IMR-90 (cell line): ENCODE results near the gene PSMA7. TPM values are rescaled to one million over a fixed set of nuclear protein-coding genes. Genes with fewer than 3 reads are reported as not detected.

Source experiments
- ATAC-seq: fragments of 200-7000 bp; cut with Tn5 transposase; 2 replicates; pipeline ENCODE4 v1.9.1; 2020; ENCODE audit warnings: low read depth, mild to moderate bottlenecking, moderate library complexity
- BruUV-seq: library from RNA; stranded (reverse); fragments of 400-500 nt; replicated peaks from 2 replicates; lab custom pipeline; 2021; lab: Mats Ljungman, UMichigan
- CTCF ChIA-PET: fragments of 300-600 bp; formaldehyde crosslinking; extraction: SDS; loops from one replicate; lab custom pipeline; 2021; ENCODE audit warnings: antibody characterized with exemption; lab: Yijun Ruan, JAX
- POLR2A ChIA-PET: fragments of 300-600 bp; sonication (Branson Sonifier 250); formaldehyde crosslinking; loops from one replicate; lab custom pipeline; 2022; ENCODE audit warnings: antibody characterized with exemption; ENCODE audit not compliant: unreplicated experiment; lab: Charles Lee
- DNase-seq: peaks from one replicate; pipeline ENCODE4 v3.0.0; 2013
- H2AFZ ChIP-seq: replicated peaks from 2 replicates; pipeline ENCODE3; 2013; ENCODE audit warnings: low read length, mild to moderate bottlenecking; ENCODE audit not compliant: poor library complexity
- H2AK5ac ChIP-seq: 2 replicates; pipeline ENCODE4 v1.6.1; 2013; ENCODE audit warnings: low read depth, low read length, inconsistent platforms
- H2AK9ac ChIP-seq: replicated peaks from 2 replicates; pipeline ENCODE3; 2013; ENCODE audit warnings: mild to moderate bottlenecking, low read depth, low read length, moderate library complexity; ENCODE audit not compliant: poor library complexity
- H2BK120ac ChIP-seq: 2 replicates; pipeline ENCODE4 v1.6.1; 2013; ENCODE audit warnings: low read depth, low read length, inconsistent platforms
- H2BK15ac ChIP-seq: 3 replicates; pipeline ENCODE4 v1.6.1; 2013; ENCODE audit warnings: low read depth, low read length, inconsistent platforms
- H2BK20ac ChIP-seq: 2 replicates; pipeline ENCODE4 v1.6.1; 2013; ENCODE audit warnings: low read depth, mild to moderate bottlenecking, inconsistent platforms, low read length, moderate library complexity
- H2BK5ac ChIP-seq: 2 replicates; pipeline ENCODE4 v1.6.1; 2013; ENCODE audit warnings: mild to moderate bottlenecking, low read depth, low read length, inconsistent platforms; ENCODE audit not compliant: poor library complexity, severe bottlenecking
- H3K14ac ChIP-seq: replicated peaks from 2 replicates; pipeline ENCODE4 v1.6.1; 2013; ENCODE audit warnings: low read depth, low read length, inconsistent platforms
- H3K18ac ChIP-seq: 2 replicates; pipeline ENCODE4 v1.6.1; 2013; ENCODE audit warnings: low read depth, low read length, control low read depth
- H3K23ac ChIP-seq: 2 replicates; pipeline ENCODE4 v1.6.1; 2013; ENCODE audit warnings: low read depth, low read length, inconsistent platforms
- H3K27ac ChIP-seq: 2 replicates; pipeline ENCODE4 v1.5.1; 2013; ENCODE audit warnings: mild to moderate bottlenecking, control low read depth, low read length; ENCODE audit not compliant: insufficient read depth
- H3K27me3 ChIP-seq: 2 replicates; pipeline ENCODE4 v1.6.1; 2013; ENCODE audit warnings: low read length; ENCODE audit not compliant: control insufficient read depth, insufficient read depth
- H3K36me3 ChIP-seq: 2 replicates; pipeline ENCODE4 v1.6.1; 2013; ENCODE audit warnings: low read length, mixed read lengths; ENCODE audit not compliant: control insufficient read depth, insufficient read depth
- H3K4ac ChIP-seq: 2 replicates; pipeline ENCODE4 v1.6.1; 2013; ENCODE audit warnings: low read depth, low read length, inconsistent platforms
- H3K4me1 ChIP-seq: 2 replicates; pipeline ENCODE4 v1.6.1; 2013; ENCODE audit warnings: low read length, mixed read lengths; ENCODE audit not compliant: control insufficient read depth, insufficient read depth
- H3K4me2 ChIP-seq: 2 replicates; pipeline ENCODE4 v1.6.1; 2013; ENCODE audit warnings: low read depth, mild to moderate bottlenecking, control low read depth, low read length, moderate library complexity
- H3K4me3 ChIP-seq: 2 replicates; pipeline ENCODE4 v1.5.1; 2013; ENCODE audit warnings: low read depth, mild to moderate bottlenecking, control low read depth, low read length, moderate library complexity; ENCODE audit not compliant: insufficient read depth
- H3K56ac ChIP-seq: 2 replicates; pipeline ENCODE4 v1.6.1; 2013; ENCODE audit warnings: low read length, inconsistent platforms; ENCODE audit not compliant: insufficient read depth; ENCODE audit errors: extremely low read depth
- H3K79me1 ChIP-seq, 2 experiments: 2 replicates each; pipeline ENCODE4 v1.6.1; 2013; ENCODE audit warnings: low read length in 2 of 2, inconsistent platforms in 1 of 2, low read depth in 1 of 2
- H3K9ac ChIP-seq: 2 replicates; pipeline ENCODE4 v1.6.1; 2013; ENCODE audit warnings: low read depth, low read length, control low read depth
- H3K9me1 ChIP-seq: 2 replicates; pipeline ENCODE4 v1.6.1; 2013; ENCODE audit warnings: low read length, inconsistent platforms; ENCODE audit not compliant: insufficient read depth
- H3K9me3 ChIP-seq: 2 replicates; pipeline ENCODE4 v1.6.1; 2013; ENCODE audit warnings: low read length; ENCODE audit not compliant: control insufficient read depth, insufficient read depth
- H4K20me1 ChIP-seq: 2 replicates; pipeline ENCODE4 v1.6.1; 2013; ENCODE audit warnings: low read length, inconsistent platforms; ENCODE audit not compliant: insufficient read depth
- H4K5ac ChIP-seq: 2 replicates; pipeline ENCODE4 v1.6.1; 2013; ENCODE audit warnings: mild to moderate bottlenecking, low read depth, low read length, control low read depth
- H4K8ac ChIP-seq, 2 experiments: 2 replicates each; pipeline ENCODE4 v1.6.1; 2013; ENCODE audit warnings: low read depth in 2 of 2, low read length in 2 of 2, control low read depth in 1 of 2, inconsistent platforms in 1 of 2
- H4K91ac ChIP-seq: 2 replicates; pipeline ENCODE4 v1.6.1; 2013; ENCODE audit warnings: low read depth, low read length, inconsistent platforms; ENCODE audit not compliant: insufficient read depth
- BHLHE40 ChIP-seq: fragments of 150-350 bp; IDR thresholded peaks from 2 replicates; pipeline ENCODE4 v1.6.1; 2016; ENCODE audit warnings: mild to moderate bottlenecking, low read depth, low read length
- CEBPB ChIP-seq: IDR thresholded peaks from 2 replicates; pipeline ENCODE4 v1.6.1; 2012; ENCODE audit warnings: low read depth, low read length, improper control_type of control experiment
- CHD1 ChIP-seq: IDR thresholded peaks from 2 replicates; pipeline ENCODE4 v1.6.1; 2012; ENCODE audit warnings: low read depth, low read length, improper control_type of control experiment
- FOS ChIP-seq: fragments of 150-350 bp; IDR thresholded peaks from 2 replicates; pipeline ENCODE4 v1.6.1; 2016; ENCODE audit warnings: low read depth, low read length
- MAFK ChIP-seq: IDR thresholded peaks from 2 replicates; pipeline ENCODE4 v1.6.1; 2012; ENCODE audit warnings: low read depth, low read length, improper control_type of control experiment
- MAZ ChIP-seq: IDR thresholded peaks from 2 replicates; pipeline ENCODE4 v1.6.1; 2012; ENCODE audit warnings: low read depth, mild to moderate bottlenecking, low read length, improper control_type of control experiment, moderate library complexity, borderline replicate concordance
- MXI1 ChIP-seq: IDR thresholded peaks from 2 replicates; pipeline ENCODE4 v1.6.1; 2012; ENCODE audit warnings: low read depth, mild to moderate bottlenecking, low read length, moderate library complexity, borderline replicate concordance
- NFE2L2 ChIP-seq: fragments of 150-350 bp; IDR thresholded peaks from 2 replicates; pipeline ENCODE4 v1.6.1; 2016; ENCODE audit warnings: low read depth, mild to moderate bottlenecking, low read length
- POLR2A ChIP-seq: IDR thresholded peaks from 2 replicates; pipeline ENCODE4 v1.6.1; 2012; ENCODE audit warnings: mild to moderate bottlenecking, low read depth, low read length
- RAD21 ChIP-seq: IDR thresholded peaks from 2 replicates; pipeline ENCODE4 v1.6.1; 2012; ENCODE audit warnings: low read length, improper control_type of control experiment
- RCOR1 ChIP-seq: IDR thresholded peaks from 2 replicates; pipeline ENCODE4 v1.6.1; 2012; ENCODE audit warnings: mild to moderate bottlenecking, low read length, improper control_type of control experiment; ENCODE audit not compliant: insufficient replicate concordance
- RFX5 ChIP-seq: IDR thresholded peaks from 2 replicates; pipeline ENCODE4 v1.8.0; 2012; ENCODE audit warnings: low read depth, mild to moderate bottlenecking, low read length, moderate library complexity
- SMC3 ChIP-seq: fragments of 150-350 bp; IDR thresholded peaks from 2 replicates; pipeline ENCODE4 v1.6.1; 2016; ENCODE audit warnings: low read depth, mild to moderate bottlenecking, antibody characterized with exemption, low read length, moderate library complexity
- WGBS, 2 experiments: methylation state at CpG; one replicate each; pipeline versions ENCODE4 v1.1.5 to v1.1.7; 2013; ENCODE audit warnings: missing lambda C conversion rate in 2 of 2; ENCODE audit not compliant: insufficient read length in 1 of 2; ENCODE audit errors: extremely low coverage in 2 of 2; 5-methylcytosine and 5-hydroxymethylcytosine counted together
- dilution Hi-C: fragments of 300-500 bp; cut with HindIII; formaldehyde crosslinking; loops from one replicate; pipeline ENCODE4 v1.14.3; 2018; ENCODE audit warnings: low sequenced_read_pairs; ENCODE audit not compliant: unreplicated experiment
- in situ Hi-C: fragments of 300-500 bp; cut with MboI; formaldehyde crosslinking; loops from 3 replicates; pipeline ENCODE4 v1.14.3; 2019; ENCODE audit warnings: low sequenced_read_pairs, inconsistent platforms, mixed read lengths
- intact Hi-C: fragments of 100-400 bp; cut with micrococcal nuclease; formaldehyde crosslinking; loops from 2 replicates; pipeline ENCODE4 v1.10.0; 2022
- polyA plus RNA-seq, 3 experiments: library from polyadenylated mRNA; depleted of rRNA; stranded (reverse); fragments of >200 nt; gene quantifications; 2 replicates each; pipeline ENCODE4 v1.2.3, GENCODE V29; 2012; ENCODE audit warnings: low replicate concordance in 1 of 3
- total RNA-seq: library from RNA; depleted of rRNA; stranded (reverse); fragments of >200 nt; gene quantifications from 2 replicates; pipeline ENCODE4 v1.2.3, GENCODE V29; 2012
- TF ChIP-seq, protein P1 (sequence below): fragments of 150-350 bp; IDR thresholded peaks from 2 replicates; pipeline ENCODE4 v1.6.1; 2017; ENCODE audit warnings: mild to moderate bottlenecking, antibody characterized with exemption, low read length, low read depth
- TF ChIP-seq, protein P2 (sequence below): fragments of 150-350 bp; IDR thresholded peaks from 2 replicates; pipeline ENCODE4 v1.6.1; 2016; ENCODE audit warnings: low read depth, mild to moderate bottlenecking, low read length, moderate library complexity, borderline replicate concordance
- TF ChIP-seq, protein P3 (sequence below): conservative IDR thresholded peaks from 2 replicates; pipeline ENCODE4 v1.5.1; 2012; ENCODE audit warnings: mild to moderate bottlenecking, low read depth, low read length, improper control_type of control experiment

PSMA7 gene
- total and polyA plus RNA-seq, 2 of the 4 experiments (the other 2 are of a cell fraction), result 417 to 458 TPM

DNA sequence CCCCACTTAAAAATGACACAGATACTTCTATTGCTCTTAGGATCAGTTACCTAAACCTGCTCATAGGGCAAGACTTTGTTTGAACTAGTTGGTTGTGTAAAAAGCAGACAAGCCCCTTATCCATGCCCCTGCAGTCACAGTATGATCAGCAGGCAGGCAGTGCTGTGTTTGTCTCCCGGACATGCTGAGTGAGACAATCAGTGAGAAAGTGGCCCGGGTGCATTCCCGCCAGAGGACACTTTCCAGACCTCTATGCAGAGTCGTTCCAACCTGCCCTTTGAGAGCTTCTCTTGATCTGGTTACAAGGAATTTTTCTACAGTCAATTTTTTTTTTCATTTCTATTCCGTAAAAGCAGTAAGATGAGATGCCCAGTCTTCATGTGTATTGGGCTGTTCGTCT is 14.7 kb downstream of the PSMA7 start:
- intact Hi-C loops (no loop called here), in situ Hi-C loops (loop anchor here (5.0 kb wide), 1 partner anchor 106 kb away; no protein-coding TSS in a partner anchor), dilution Hi-C loops (no loop called here)
- Histone ChIP-seq H3K79me1 (peaks cover 29 to 76% of the 10 kb centered on the region in 2 experiments), H3K56ac (no peak overlapping the region), H4K20me1 (peaks cover 44% of the 10 kb centered on the region), H4K91ac (no peak overlapping the region), H2AFZ (no peak overlapping the region), H3K9me3 (no peaks in the 10 kb centered on the region), H3K36me3 (peaks cover 79% of the 10 kb centered on the region), H2AK5ac (no peak overlapping the region), H2BK15ac (no peak overlapping the region), H2BK5ac (no peak overlapping the region), H2BK120ac (no peak overlapping the region), H3K4me1 (peaks cover 9% of the 10 kb centered on the region), H3K4ac (no peak overlapping the region), H3K18ac (no peak overlapping the region), H3K4me3 (no peak overlapping the region), H3K9ac (no peak overlapping the region), H3K23ac (no peak overlapping the region), H3K9me1 (peaks cover 14% of the 10 kb centered on the region), H3K4me2 (no peak overlapping the region), H3K27ac (no peak overlapping the region), H3K27me3 (no peaks in the 10 kb centered on the region), H4K8ac (no peak overlapping the region), H3K14ac (no peak overlapping the region), H2BK20ac (no peak overlapping the region), H4K5ac (no peak overlapping the region), H2AK9ac (no peak overlapping the region)
- ChIA-PET POLR2A (no interaction called here), CTCF (no interaction called here)
- DNase-seq (no peak), ATAC-seq (no peak)
- BruUV-seq, result no TSS peak
- whole genome bisulfite sequencing, 2 experiments, result 80% methylated on average over 1 of the region's 6 CpGs; no CpG with 5 or more reads in 1 of the 2 experiments
- TF ChIP-seq, protein P1, sequence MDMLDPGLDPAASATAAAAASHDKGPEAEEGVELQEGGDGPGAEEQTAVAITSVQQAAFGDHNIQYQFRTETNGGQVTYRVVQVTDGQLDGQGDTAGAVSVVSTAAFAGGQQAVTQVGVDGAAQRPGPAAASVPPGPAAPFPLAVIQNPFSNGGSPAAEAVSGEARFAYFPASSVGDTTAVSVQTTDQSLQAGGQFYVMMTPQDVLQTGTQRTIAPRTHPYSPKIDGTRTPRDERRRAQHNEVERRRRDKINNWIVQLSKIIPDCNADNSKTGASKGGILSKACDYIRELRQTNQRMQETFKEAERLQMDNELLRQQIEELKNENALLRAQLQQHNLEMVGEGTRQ, result no peak
- TF ChIP-seq MXI1 (no peak), RCOR1 (no peak), NFE2L2 (no peak), FOS (no peak), MAFK (no peak), RAD21 (no peak), SMC3 (no peak), CEBPB (no peak), MAZ (no peak), RFX5 (no peak), POLR2A (no peak), BHLHE40 (no peak), CHD1 (no peak)
- TF ChIP-seq, protein P2, sequence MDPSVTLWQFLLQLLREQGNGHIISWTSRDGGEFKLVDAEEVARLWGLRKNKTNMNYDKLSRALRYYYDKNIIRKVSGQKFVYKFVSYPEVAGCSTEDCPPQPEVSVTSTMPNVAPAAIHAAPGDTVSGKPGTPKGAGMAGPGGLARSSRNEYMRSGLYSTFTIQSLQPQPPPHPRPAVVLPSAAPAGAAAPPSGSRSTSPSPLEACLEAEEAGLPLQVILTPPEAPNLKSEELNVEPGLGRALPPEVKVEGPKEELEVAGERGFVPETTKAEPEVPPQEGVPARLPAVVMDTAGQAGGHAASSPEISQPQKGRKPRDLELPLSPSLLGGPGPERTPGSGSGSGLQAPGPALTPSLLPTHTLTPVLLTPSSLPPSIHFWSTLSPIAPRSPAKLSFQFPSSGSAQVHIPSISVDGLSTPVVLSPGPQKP, result no peak
- TF ChIP-seq, protein P3, sequence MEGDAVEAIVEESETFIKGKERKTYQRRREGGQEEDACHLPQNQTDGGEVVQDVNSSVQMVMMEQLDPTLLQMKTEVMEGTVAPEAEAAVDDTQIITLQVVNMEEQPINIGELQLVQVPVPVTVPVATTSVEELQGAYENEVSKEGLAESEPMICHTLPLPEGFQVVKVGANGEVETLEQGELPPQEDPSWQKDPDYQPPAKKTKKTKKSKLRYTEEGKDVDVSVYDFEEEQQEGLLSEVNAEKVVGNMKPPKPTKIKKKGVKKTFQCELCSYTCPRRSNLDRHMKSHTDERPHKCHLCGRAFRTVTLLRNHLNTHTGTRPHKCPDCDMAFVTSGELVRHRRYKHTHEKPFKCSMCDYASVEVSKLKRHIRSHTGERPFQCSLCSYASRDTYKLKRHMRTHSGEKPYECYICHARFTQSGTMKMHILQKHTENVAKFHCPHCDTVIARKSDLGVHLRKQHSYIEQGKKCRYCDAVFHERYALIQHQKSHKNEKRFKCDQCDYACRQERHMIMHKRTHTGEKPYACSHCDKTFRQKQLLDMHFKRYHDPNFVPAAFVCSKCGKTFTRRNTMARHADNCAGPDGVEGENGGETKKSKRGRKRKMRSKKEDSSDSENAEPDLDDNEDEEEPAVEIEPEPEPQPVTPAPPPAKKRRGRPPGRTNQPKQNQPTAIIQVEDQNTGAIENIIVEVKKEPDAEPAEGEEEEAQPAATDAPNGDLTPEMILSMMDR, result no peak
